K562 (cell line): ENCODE measurements around the gene PACS2. TPM values are rescaled to one million over a fixed set of nuclear protein-coding genes. Genes with fewer than 3 reads are reported as not detected.

ENCODE experiments used
- CCNT2 ChIP-seq: IDR thresholded peaks from 2 replicates; pipeline ENCODE4 v1.6.1; 2011; ENCODE audit warnings: borderline replicate concordance, low read depth, mild to moderate bottlenecking, moderate library complexity, mixed read lengths, low read length; ENCODE audit not compliant: insufficient read length; ENCODE audit errors: extremely low read depth
- CHD1 ChIP-seq: fragments of 200-600 bp; sonication (generic); IDR thresholded peaks from one replicate; pipeline ENCODE4 v1.6.1; 2012; ENCODE audit warnings: mild to moderate bottlenecking, moderate library complexity, low read length, inconsistent platforms
- CREBBP ChIP-seq: IDR thresholded peaks from one replicate; pipeline ENCODE4 v1.6.1; 2012; ENCODE audit warnings: low read depth, mild to moderate bottlenecking, control low read depth, inconsistent platforms, low read length
- ELF1 ChIP-seq: fragments of 200-800 bp; sonication (Bioruptor generic); IDR thresholded peaks from 2 replicates; pipeline ENCODE4 v1.6.1; 2016; ENCODE audit warnings: missing genetic modification characterization, missing compliant biosample characterization
- GABPA ChIP-seq: fragments of 200-800 bp; sonication (Bioruptor generic); conservative IDR thresholded peaks from 2 replicates; pipeline ENCODE4 v1.6.1; 2016; ENCODE audit warnings: low read depth, missing genetic modification characterization, missing compliant biosample characterization
- LARP7 ChIP-seq: fragments of 450-650 bp; IDR thresholded peaks from 2 replicates; pipeline ENCODE4 v1.6.1; 2016
- NCOA1 ChIP-seq: fragments of 450-650 bp; IDR thresholded peaks from 2 replicates; pipeline ENCODE4 v1.6.1; 2016; ENCODE audit warnings: low read depth
- PHF20 ChIP-seq: fragments of 450-650 bp; IDR thresholded peaks from 2 replicates; pipeline ENCODE4 v1.6.1; 2018; ENCODE audit not compliant: partially characterized antibody
- POLR2G ChIP-seq: fragments of 200-400 bp; formaldehyde crosslinking; IDR thresholded peaks from 2 replicates; pipeline ENCODE4 v1.6.1; 2017; ENCODE audit warnings: low read depth, mild to moderate bottlenecking, antibody characterized with exemption, low read length, moderate library complexity
- RAD51 ChIP-seq: fragments of 450-650 bp; IDR thresholded peaks from 2 replicates; pipeline ENCODE4 v1.7.1; 2016; ENCODE audit warnings: low read depth, mild to moderate bottlenecking, borderline replicate concordance
- SAP30 ChIP-seq: fragments of 200-600 bp; sonication (generic); IDR thresholded peaks from 2 replicates; pipeline ENCODE4 v1.6.1; 2012; ENCODE audit warnings: borderline replicate concordance, low read depth, mild to moderate bottlenecking, moderate library complexity, low read length, control low read depth, inconsistent platforms; ENCODE audit not compliant: insufficient read depth, poor library complexity, severe bottlenecking
- SMAD1 ChIP-seq: fragments of 150-350 bp; IDR thresholded peaks from 2 replicates; pipeline ENCODE4 v1.6.1; 2014; ENCODE audit warnings: low read length, low read depth; ENCODE audit not compliant: partially characterized antibody
- YY1 ChIP-seq, 3 experiments: IDR thresholded peaks; 2 replicates each; pipeline ENCODE4 v1.6.1; 2011; ENCODE audit warnings: low read length in 2 of 3, mild to moderate bottlenecking in 2 of 3, moderate library complexity in 2 of 3, borderline replicate concordance in 1 of 3, control low read depth in 1 of 3, low read depth in 1 of 3; ENCODE audit not compliant: insufficient read depth in 3 of 3, insufficient replicate concordance in 2 of 3, control insufficient read depth in 1 of 3, insufficient read length in 1 of 3; ENCODE audit errors: extremely low read depth in 1 of 3
- ZNF444 ChIP-seq: fragments of 250-450 bp; sonication (Bioruptor Pico); IDR thresholded peaks from 2 replicates; pipeline ENCODE4 v1.4.0; 2020; ENCODE audit warnings: mild to moderate bottlenecking, moderate library complexity
- polyA plus RNA-seq, 8 experiments: library from polyadenylated mRNA; depleted of rRNA in 4 of 8; stranded (reverse) in 5 of 8; unstranded in 3 of 8; fragments of >200 nt; fragmentation: Nextera tagmentation in 2 of 8; fragmentation: Illumina TruSeq in 1 of 8; extraction: Ambion mirVana in 2 of 8; extraction: Trizol in 1 of 8; gene quantifications; 2 replicates each; pipeline versions ENCODE4 v1.2.1 to v1.2.3, GENCODE V29; 2011 to 2014; ENCODE audit warnings: inconsistent platforms in 1 of 8, missing spikeins in 1 of 8
- total RNA-seq, 7 experiments: library from RNA; depleted of rRNA in 6 of 7; stranded (reverse); fragments of >200 nt in 6 of 7; fragmentation: Illumina TruSeq in 2 of 7; extraction: Trizol in 2 of 7; gene quantifications; 2 replicates each; pipeline versions ENCODE4 v1.2.1 to v1.2.3, GENCODE V29; 2011 to 2021; ENCODE audit warnings: low replicate concordance in 1 of 7
- TF ChIP-seq, protein P1 (sequence below): fragments of 450-650 bp; IDR thresholded peaks from 2 replicates; pipeline ENCODE4 v1.6.1; 2016; ENCODE audit warnings: mild to moderate bottlenecking
- TF ChIP-seq, protein P2 (sequence below): sonication (generic); formaldehyde crosslinking; IDR thresholded peaks from 2 replicates; pipeline ENCODE4 v1.9.0; 2022; ENCODE audit warnings: mild to moderate bottlenecking, missing genetic modification reagents
- TF ChIP-seq, protein P3 (sequence below): fragments of 450-650 bp; conservative IDR thresholded peaks from 2 replicates; pipeline ENCODE4 v1.6.1; 2016; ENCODE audit warnings: missing genetic modification characterization, low read depth, mild to moderate bottlenecking, missing compliant biosample characterization, moderate library complexity
- TF ChIP-seq, protein P4 (sequence below): sonication (generic); formaldehyde crosslinking; IDR thresholded peaks from 2 replicates; pipeline ENCODE4 v1.8.0; 2022; ENCODE audit warnings: missing genetic modification reagents, mild to moderate bottlenecking, moderate library complexity, borderline replicate concordance

Gene PACS2
- total and polyA plus RNA-seq, 9 of the 15 experiments (the other 6 are each of a cell fraction or from before 2014, with no cell fraction given): 0.11 to 20.8 (median 9.9) TPM

DNA sequence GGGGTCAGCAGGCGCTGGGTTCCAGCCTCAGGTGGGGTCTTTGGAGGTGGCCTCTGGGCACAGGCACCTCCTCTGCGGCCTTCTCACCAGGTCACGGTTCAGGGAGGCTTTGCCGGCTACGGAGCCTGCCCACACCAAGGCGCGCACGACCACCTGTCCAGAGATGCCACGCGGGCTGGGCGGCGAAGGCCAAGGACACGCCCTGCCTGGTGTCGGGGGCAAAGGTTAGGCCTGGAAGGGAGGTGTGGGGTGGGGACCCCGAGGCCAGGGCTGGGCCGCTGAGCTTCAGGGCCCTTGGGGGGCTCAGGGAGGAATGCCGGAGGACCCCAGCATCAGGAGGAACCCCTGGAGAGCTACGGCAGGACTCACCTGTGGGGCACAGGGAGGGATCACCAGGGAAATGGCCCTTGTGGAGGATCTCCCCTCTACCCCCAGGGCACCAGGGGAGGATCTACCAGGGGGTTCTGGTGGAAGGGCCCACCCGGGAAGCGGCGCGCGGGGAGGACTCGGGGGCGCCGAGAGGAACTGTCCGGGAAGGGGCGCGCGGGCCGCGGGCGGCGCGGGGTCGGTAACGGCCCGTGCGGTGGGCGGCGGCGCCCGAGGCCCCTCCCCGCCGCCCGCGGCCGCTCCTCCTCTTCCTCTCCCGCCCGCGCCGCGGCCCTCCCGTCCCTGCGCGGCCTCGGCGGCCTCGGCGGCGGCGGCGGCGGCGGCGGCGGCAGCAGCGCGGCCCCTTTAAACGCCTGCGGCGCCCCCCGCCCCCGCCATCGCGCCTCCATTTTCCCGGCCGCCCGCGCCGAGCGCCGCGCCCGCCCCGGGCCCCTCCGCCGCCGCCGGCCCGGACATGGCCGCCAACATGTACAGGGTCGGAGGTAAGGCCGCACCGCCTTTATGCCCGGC lies 104.9 kb downstream of the PACS2 start, which contains the start of gene MTA1 (continued):
- no peak for TF ChIP-seq ELF1 (tag)
- TF ChIP-seq RAD51: no peak
- TF ChIP-seq SAP30: no peak
- TF ChIP-seq, protein P1, sequence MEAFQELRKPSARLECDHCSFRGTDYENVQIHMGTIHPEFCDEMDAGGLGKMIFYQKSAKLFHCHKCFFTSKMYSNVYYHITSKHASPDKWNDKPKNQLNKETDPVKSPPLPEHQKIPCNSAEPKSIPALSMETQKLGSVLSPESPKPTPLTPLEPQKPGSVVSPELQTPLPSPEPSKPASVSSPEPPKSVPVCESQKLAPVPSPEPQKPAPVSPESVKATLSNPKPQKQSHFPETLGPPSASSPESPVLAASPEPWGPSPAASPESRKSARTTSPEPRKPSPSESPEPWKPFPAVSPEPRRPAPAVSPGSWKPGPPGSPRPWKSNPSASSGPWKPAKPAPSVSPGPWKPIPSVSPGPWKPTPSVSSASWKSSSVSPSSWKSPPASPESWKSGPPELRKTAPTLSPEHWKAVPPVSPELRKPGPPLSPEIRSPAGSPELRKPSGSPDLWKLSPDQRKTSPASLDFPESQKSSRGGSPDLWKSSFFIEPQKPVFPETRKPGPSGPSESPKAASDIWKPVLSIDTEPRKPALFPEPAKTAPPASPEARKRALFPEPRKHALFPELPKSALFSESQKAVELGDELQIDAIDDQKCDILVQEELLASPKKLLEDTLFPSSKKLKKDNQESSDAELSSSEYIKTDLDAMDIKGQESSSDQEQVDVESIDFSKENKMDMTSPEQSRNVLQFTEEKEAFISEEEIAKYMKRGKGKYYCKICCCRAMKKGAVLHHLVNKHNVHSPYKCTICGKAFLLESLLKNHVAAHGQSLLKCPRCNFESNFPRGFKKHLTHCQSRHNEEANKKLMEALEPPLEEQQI: no peak
- peak; percentile 58 for TF ChIP-seq GABPA (tag)
- TF ChIP-seq LARP7: no peak
- TF ChIP-seq, protein P2, sequence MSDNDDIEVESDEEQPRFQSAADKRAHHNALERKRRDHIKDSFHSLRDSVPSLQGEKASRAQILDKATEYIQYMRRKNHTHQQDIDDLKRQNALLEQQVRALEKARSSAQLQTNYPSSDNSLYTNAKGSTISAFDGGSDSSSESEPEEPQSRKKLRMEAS (CRISPR knock-in tag): 0 out of 2 replicates have a peak, but pooled peaks have one; percentile 27
- TF ChIP-seq PHF20: no peak
- TF ChIP-seq CCNT2: peak; percentile 25
- no peak for TF ChIP-seq ZNF444 (CRISPR knock-in tag)
- TF ChIP-seq YY1 (IDR thresholded peaks at IDR 0.05; ENCODE audit: borderline replicate concordance in 1 of 3, control insufficient read depth in 1 of 3, extremely low read depth in 1 of 3, insufficient read depth in 3 of 3, insufficient read length in 1 of 3, insufficient replicate concordance in 2 of 3, low read depth in 1 of 3, low read length in 2 of 3): peak in 2 of 3 experiments; percentile 64 to 79
- TF ChIP-seq SMAD1: no peak
- TF ChIP-seq CHD1: no peak
- TF ChIP-seq, protein P3, sequence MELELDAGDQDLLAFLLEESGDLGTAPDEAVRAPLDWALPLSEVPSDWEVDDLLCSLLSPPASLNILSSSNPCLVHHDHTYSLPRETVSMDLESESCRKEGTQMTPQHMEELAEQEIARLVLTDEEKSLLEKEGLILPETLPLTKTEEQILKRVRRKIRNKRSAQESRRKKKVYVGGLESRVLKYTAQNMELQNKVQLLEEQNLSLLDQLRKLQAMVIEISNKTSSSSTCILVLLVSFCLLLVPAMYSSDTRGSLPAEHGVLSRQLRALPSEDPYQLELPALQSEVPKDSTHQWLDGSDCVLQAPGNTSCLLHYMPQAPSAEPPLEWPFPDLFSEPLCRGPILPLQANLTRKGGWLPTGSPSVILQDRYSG (tag): no peak
- TF ChIP-seq POLR2G: peak; percentile 49
- no peak for TF ChIP-seq NCOA1
- TF ChIP-seq CREBBP: no peak
- TF ChIP-seq, protein P4, sequence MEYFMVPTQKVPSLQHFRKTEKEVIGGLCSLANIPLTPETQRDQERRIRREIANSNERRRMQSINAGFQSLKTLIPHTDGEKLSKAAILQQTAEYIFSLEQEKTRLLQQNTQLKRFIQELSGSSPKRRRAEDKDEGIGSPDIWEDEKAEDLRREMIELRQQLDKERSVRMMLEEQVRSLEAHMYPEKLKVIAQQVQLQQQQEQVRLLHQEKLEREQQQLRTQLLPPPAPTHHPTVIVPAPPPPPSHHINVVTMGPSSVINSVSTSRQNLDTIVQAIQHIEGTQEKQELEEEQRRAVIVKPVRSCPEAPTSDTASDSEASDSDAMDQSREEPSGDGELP: peak; percentile 40; the same call in 1 of the 2 replicates
